H9 (cell line): ENCODE measurements around the gene SLC24A3. TPM values are rescaled to one million over a fixed set of nuclear protein-coding genes. Genes with fewer than 3 reads are reported as not detected.
A peak's percentile ranks its signal among the peaks of the same experiment; 100 is the strongest.

Experiments used
- DNase-seq: peaks from one replicate; pipeline ENCODE4 v3.0.0-alpha.2; 2017
- H2AFZ ChIP-seq: one replicate; pipeline ENCODE4 v1.6.1; 2013; ENCODE audit warnings: mild to moderate bottlenecking, low read length, control low read depth, moderate library complexity
- H2AK5ac ChIP-seq: 2 replicates; pipeline ENCODE4 v1.6.1; 2013; ENCODE audit warnings: low read length, control low read depth, mixed read lengths; ENCODE audit not compliant: insufficient read length
- H2BK120ac ChIP-seq: one replicate; pipeline ENCODE4 v1.6.1; 2013; ENCODE audit warnings: low read depth, mild to moderate bottlenecking, low read length, control low read depth, inconsistent platforms; ENCODE audit not compliant: poor library complexity, severe bottlenecking
- H2BK12ac ChIP-seq: 2 replicates; pipeline ENCODE4 v1.6.1; 2013; ENCODE audit warnings: low read length, control low read depth, mixed read lengths, low read depth; ENCODE audit not compliant: insufficient read length
- H2BK15ac ChIP-seq: 2 replicates; pipeline ENCODE4 v1.6.1; 2013; ENCODE audit warnings: low read depth, low read length, control low read depth
- H2BK20ac ChIP-seq: one replicate; pipeline ENCODE4 v1.6.1; 2013; ENCODE audit warnings: low read depth, mild to moderate bottlenecking, low read length, control low read depth, inconsistent platforms; ENCODE audit not compliant: poor library complexity, severe bottlenecking
- H2BK5ac ChIP-seq: 2 replicates; pipeline ENCODE4 v1.6.1; 2013; ENCODE audit warnings: low read length, control low read depth, mixed read lengths; ENCODE audit not compliant: insufficient read length
- H3K14ac ChIP-seq: 2 replicates; pipeline ENCODE4 v1.6.1; 2013; ENCODE audit warnings: low read length, control low read depth; ENCODE audit not compliant: insufficient read depth
- H3K18ac ChIP-seq: 2 replicates; pipeline ENCODE4 v1.6.1; 2013; ENCODE audit warnings: low read depth, mild to moderate bottlenecking, mixed read lengths, low read length, control low read depth; ENCODE audit not compliant: insufficient read length
- H3K23ac ChIP-seq: 2 replicates; pipeline ENCODE4 v1.6.1; 2013; ENCODE audit warnings: low read length, control low read depth, mixed read lengths, low read depth; ENCODE audit not compliant: insufficient read length
- H3K23me2 ChIP-seq: 2 replicates; pipeline ENCODE4 v1.6.1; 2013; ENCODE audit warnings: low read depth, mild to moderate bottlenecking, mixed read lengths, low read length, control low read depth; ENCODE audit not compliant: insufficient read length, poor library complexity, severe bottlenecking
- H3K27ac ChIP-seq: 2 replicates; pipeline ENCODE4 v1.5.1; 2013; ENCODE audit warnings: low read length, control low read depth, mixed read lengths, low read depth; ENCODE audit not compliant: insufficient read length
- H3K27me3 ChIP-seq: 2 replicates; pipeline ENCODE4 v1.6.1; 2013; ENCODE audit warnings: low read length, control low read depth, inconsistent platforms; ENCODE audit not compliant: insufficient read depth
- H3K4ac ChIP-seq: 2 replicates; pipeline ENCODE4 v1.6.1; 2013; ENCODE audit warnings: low read depth, mild to moderate bottlenecking, control low read depth, inconsistent platforms, low read length, moderate library complexity
- H3K4me1 ChIP-seq: 2 replicates; pipeline ENCODE4 v1.6.1; 2013; ENCODE audit warnings: low read length, control low read depth, inconsistent platforms; ENCODE audit not compliant: insufficient read depth
- H3K4me2 ChIP-seq: 2 replicates; pipeline ENCODE4 v1.6.1; 2013; ENCODE audit warnings: low read length, control low read depth, mixed read lengths; ENCODE audit not compliant: insufficient read length, insufficient read depth
- H3K56ac ChIP-seq: 2 replicates; pipeline ENCODE4 v1.6.1; 2013; ENCODE audit warnings: low read depth, mild to moderate bottlenecking, mixed read lengths, low read length, control low read depth; ENCODE audit not compliant: insufficient read length
- H3K79me1 ChIP-seq: 2 replicates; pipeline ENCODE4 v1.6.1; 2013; ENCODE audit warnings: low read depth, mild to moderate bottlenecking, moderate library complexity, low read length, control low read depth, inconsistent platforms; ENCODE audit not compliant: insufficient read depth, poor library complexity, severe bottlenecking
- H3K79me2 ChIP-seq: 2 replicates; pipeline ENCODE4 v1.6.1; 2013; ENCODE audit warnings: low read length, control low read depth, inconsistent platforms; ENCODE audit not compliant: insufficient read depth
- H3K9ac ChIP-seq: 2 replicates; pipeline ENCODE4 v1.6.1; 2013; ENCODE audit warnings: low read length, control low read depth, mixed read lengths; ENCODE audit not compliant: insufficient read length; ENCODE audit errors: extremely low read depth
- H3K9me3 ChIP-seq: one replicate; pipeline ENCODE4 v1.6.1; 2013; ENCODE audit warnings: low read depth, low read length, inconsistent platforms; ENCODE audit not compliant: control insufficient read depth
- H3T11ph ChIP-seq: one replicate; pipeline ENCODE4 v1.6.1; 2013; ENCODE audit warnings: mild to moderate bottlenecking, low read length, control low read depth, inconsistent platforms
- H4K20me1 ChIP-seq: one replicate; pipeline ENCODE4 v1.6.1; 2013; ENCODE audit not compliant: control insufficient read depth, insufficient read length, insufficient read depth
- H4K5ac ChIP-seq: 2 replicates; pipeline ENCODE4 v1.6.1; 2013; ENCODE audit warnings: low read depth, mild to moderate bottlenecking, mixed read lengths, low read length, control low read depth; ENCODE audit not compliant: insufficient read length
- H4K8ac ChIP-seq: replicated peaks from 2 replicates; pipeline ENCODE4 v1.6.1; 2013; ENCODE audit warnings: low read length, control low read depth, mixed read lengths, low read depth; ENCODE audit not compliant: insufficient read length
- H4K91ac ChIP-seq: 2 replicates; pipeline ENCODE4 v1.6.1; 2013; ENCODE audit warnings: low read depth, mild to moderate bottlenecking, moderate library complexity, mixed read lengths, low read length, control low read depth; ENCODE audit not compliant: insufficient read length
- H3K27ac Mint-ChIP-seq, 3 experiments: 2 replicates in 2 of 3; 3 replicates in 1 of 3; pipeline ENCODE4 v1.8.0; 2020 to 2021; ENCODE audit warnings: mixed read lengths in 3 of 3, mild to moderate bottlenecking in 1 of 3, moderate library complexity in 1 of 3
- H3K27me3 Mint-ChIP-seq: 2 replicates; pipeline ENCODE4 v1.8.0; 2021; ENCODE audit warnings: low read depth, mild to moderate bottlenecking, moderate library complexity, mixed read lengths
- H3K36me3 Mint-ChIP-seq, 3 experiments: 2 replicates in 2 of 3; 3 replicates in 1 of 3; pipeline ENCODE4 v1.8.0; 2020 to 2021; ENCODE audit warnings: low read depth in 3 of 3, mixed read lengths in 3 of 3; ENCODE audit not compliant: insufficient read depth in 1 of 3
- H3K4me1 Mint-ChIP-seq, 2 experiments: 2 replicates each; pipeline ENCODE4 v1.8.0; 2020; ENCODE audit warnings: mixed read lengths in 2 of 2
- H3K4me3 Mint-ChIP-seq, 2 experiments: 2 replicates in 1 of 2; 3 replicates in 1 of 2; pipeline ENCODE4 v1.8.0; 2020 to 2021; ENCODE audit warnings: mild to moderate bottlenecking in 2 of 2, mixed read lengths in 2 of 2, moderate library complexity in 1 of 2
- H3K9me3 Mint-ChIP-seq, 2 experiments: 2 replicates in 1 of 2; 3 replicates in 1 of 2; pipeline ENCODE4 v1.8.0; 2020; ENCODE audit warnings: mild to moderate bottlenecking in 2 of 2, mixed read lengths in 2 of 2, moderate library complexity in 1 of 2
- CTCF ChIP-seq: fragments of 200-600 bp; sonication (generic); conservative IDR thresholded peaks from 3 replicates; pipeline ENCODE4 v1.8.0; 2021; ENCODE audit warnings: antibody characterized with exemption, mild to moderate bottlenecking
- WGBS: extraction: QIAGEN DNeasy Blood & Tissue Kit; methylation state at CpG from one replicate; pipeline ENCODE4 v1.1.7; 2013; ENCODE audit warnings: missing lambda C conversion rate, low lambda C conversion rate, mixed read lengths; ENCODE audit not compliant: insufficient read length; ENCODE audit errors: extremely low coverage; 5-methylcytosine and 5-hydroxymethylcytosine counted together
- total RNA-seq: library from RNA; stranded (reverse); gene quantifications from 2 replicates; pipeline ENCODE4 v1.2.1, GENCODE V29; 2021

Gene SLC24A3
- total RNA-seq, 1 experiment from 2014 or later, result 0.83 TPM

- Histone ChIP-seq H3K9me3 (no peaks in the 10 kb centered on the region), H3K56ac (no peak overlapping the region), H2AFZ (no peak overlapping the region), H2AK5ac (no peak overlapping the region), H3K27ac (no peak overlapping the region), H3K9ac (no peak overlapping the region), H3K23ac (no peak overlapping the region), H3K18ac (no peak overlapping the region), H3K79me2 (no peaks in the 10 kb centered on the region), H3K14ac (no peak overlapping the region), H4K91ac (no peak overlapping the region), H2BK5ac (no peak overlapping the region), H4K5ac (no peak overlapping the region), H3T11ph (no peak overlapping the region), H4K8ac (no peak overlapping the region), H2BK20ac (no peak overlapping the region), H3K27me3 (no peaks in the 10 kb centered on the region), H3K4me1 (no peaks in the 10 kb centered on the region; the same call in 1 of the 2 replicates), H3K4ac (no peak overlapping the region), H3K79me1 (no peaks in the 10 kb centered on the region), H2BK12ac (no peak overlapping the region), H3K23me2 (no peaks in the 10 kb centered on the region), H2BK15ac (no peak overlapping the region), H2BK120ac (no peak overlapping the region), H3K4me2 (no peak overlapping the region), H4K20me1 (no peaks in the 10 kb centered on the region)
- no peaks in the 10 kb centered on the region for H3K27me3 Mint-ChIP-seq
- H3K4me1 Mint-ChIP-seq, result peaks cover 19 to 25% of the 10 kb centered on the region in 2 experiments
- TF ChIP-seq CTCF, result no peak
- WGBS, result no CpG with 5 or more reads among the region's 4 CpGs
- peaks cover 0 to 5% of the 10 kb centered on the region in 2 experiments; a peak in 2 of 5 replicates for H3K9me3 Mint-ChIP-seq
- DNase-seq, result peak; percentile 34
- no peak overlapping the region; a peak in 2 of 5 replicates for H3K4me3 Mint-ChIP-seq
- peak overlapping the region in 2 of 3 experiments; percentile 1 to 84; a peak in 3 of 7 replicates for H3K27ac Mint-ChIP-seq
- H3K36me3 Mint-ChIP-seq, result peaks cover 0 to 5% (median 0%) of the 10 kb centered on the region in 3 experiments; a peak in 5 of 7 replicates
Measured at GRCh38 chr20:19598117-19598850, 385.8 kb downstream of the SLC24A3 start.
